G401 (cell line): ENCODE results near the gene ZC3H10. TPM values are rescaled to one million over a fixed set of nuclear protein-coding genes. Genes with fewer than 3 reads are reported as not detected.
"Not testable (repeated sequence)": the region's sequence is repeated elsewhere in the genome, so short reads cannot be mapped to it uniquely, and the experiment has no call there.

Experiments
- DNase-seq: peaks from one replicate; pipeline ENCODE4 v3.0.0-alpha.2; 2015; ENCODE audit warnings: low spot score
- in situ Hi-C: cut with HindIII; loops from 2 replicates; pipeline ENCODE4 v1.10.0; 2016; ENCODE audit warnings: low sequenced_read_pairs, mixed read lengths
- total RNA-seq: library from RNA; depleted of rRNA; stranded (reverse); fragments of >200 nt; shearing (Covaris generic); gene quantifications from 2 replicates; pipeline ENCODE4 v1.2.3, GENCODE V29; 2014; rRNA removed

ZC3H10 gene, protein sequence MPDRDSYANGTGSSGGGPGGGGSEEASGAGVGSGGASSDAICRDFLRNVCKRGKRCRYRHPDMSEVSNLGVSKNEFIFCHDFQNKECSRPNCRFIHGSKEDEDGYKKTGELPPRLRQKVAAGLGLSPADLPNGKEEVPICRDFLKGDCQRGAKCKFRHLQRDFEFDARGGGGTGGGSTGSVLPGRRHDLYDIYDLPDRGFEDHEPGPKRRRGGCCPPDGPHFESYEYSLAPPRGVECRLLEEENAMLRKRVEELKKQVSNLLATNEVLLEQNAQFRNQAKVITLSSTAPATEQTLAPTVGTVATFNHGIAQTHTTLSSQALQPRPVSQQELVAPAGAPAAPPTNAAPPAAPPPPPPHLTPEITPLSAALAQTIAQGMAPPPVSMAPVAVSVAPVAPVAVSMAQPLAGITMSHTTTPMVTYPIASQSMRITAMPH
- total RNA-seq: 2.9 and 3.3 TPM in 2 replicates

DNA sequence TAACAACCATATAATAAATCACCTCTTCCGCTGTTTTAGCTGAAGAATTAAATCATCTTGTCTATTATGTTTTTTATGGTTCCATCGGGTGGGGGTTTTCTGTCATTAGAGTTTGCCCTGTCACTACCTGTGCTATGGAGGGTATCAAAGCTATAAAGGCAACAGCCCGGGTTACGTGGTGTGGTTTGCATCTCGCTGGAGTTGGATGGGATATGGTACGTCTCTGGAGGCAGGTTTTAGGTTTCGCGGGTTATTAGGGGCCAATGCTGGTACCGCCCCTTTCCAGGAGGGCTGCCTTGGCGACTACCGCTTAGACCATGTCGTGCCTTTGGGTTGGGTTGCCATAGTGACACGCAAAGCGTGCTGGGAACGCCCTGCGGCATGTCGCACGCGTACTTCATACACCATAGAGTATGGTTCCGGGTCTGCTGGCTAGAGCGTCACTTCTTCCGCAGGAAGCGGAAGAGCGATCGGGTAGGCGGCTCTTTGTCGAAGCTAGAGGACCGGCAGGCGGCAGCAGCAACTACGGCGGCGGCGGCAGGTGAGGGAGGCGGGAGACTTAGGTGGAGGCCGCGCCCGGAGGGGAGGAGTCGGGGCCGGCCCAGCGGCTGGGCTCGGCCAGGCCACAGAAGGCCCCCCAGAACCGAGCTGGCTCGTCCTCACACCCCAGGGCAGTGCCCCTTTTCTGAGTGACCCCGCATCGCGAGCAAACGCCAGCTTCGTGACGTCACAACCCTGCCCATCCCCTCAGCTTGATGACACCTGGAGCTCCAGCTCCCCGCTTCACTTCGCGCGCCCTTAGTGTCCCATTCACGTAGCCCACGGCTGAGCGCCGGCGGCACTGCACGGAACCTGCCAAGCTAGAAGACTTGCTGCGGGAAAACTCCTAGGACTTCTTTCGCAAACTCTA lies at the start of gene ZC3H10:
Gene ZC3H10 (plus strand): TSS at position 489 of the 910 bp plus-strand sequence. CDS start 2,297 bp downstream, outside the sequence.
- in situ Hi-C loops: loop anchor here (5.0 kb wide), 1 partner anchor 74 kb away; no protein-coding TSS in a partner anchor

DNA sequence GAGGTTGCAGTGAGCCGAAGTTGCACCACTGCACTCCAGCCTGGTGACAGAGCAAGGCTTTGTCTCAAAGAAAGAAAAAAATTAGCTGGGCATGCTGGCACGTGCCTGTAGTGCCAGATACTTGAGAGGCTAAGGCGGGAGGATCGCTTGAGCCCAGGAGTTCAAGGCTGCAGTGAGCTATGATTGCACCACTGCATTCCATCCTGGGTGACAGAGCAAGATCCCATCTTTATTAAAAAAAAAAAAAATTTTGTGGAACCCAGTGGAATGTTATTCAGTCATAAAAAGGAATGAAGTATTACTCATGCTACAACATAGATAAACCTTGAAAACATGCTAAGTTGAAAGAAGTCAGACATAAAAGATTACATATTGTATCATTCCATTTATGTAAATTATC lies 46.4 kb upstream of the ZC3H10 start:
- in situ Hi-C loops: no loop called here
- DNase-seq: no peak

More for the DNA sequence above, at the start of gene ZC3H10:
- DNase-seq: peak; percentile 98

DNA sequence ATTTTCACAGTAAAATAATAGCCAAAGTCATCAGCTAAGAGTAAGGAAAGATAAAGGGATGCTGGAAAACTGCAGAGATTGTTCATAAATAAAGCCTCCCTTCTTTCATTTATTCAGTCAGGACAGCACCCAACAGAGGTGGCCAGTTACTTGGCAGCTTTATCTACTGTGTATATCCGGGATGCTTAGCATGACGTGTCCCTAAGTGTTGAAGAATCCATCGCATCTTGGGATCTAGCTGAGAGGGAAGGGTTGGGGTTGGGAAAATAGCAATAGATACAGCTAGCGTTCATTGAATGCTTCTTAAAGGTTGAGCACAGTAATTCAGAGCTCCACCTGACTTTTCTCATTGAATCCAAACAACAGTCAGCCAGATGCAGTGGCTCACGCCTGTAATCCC lies 43.7 kb upstream of the ZC3H10 start:
- DNase-seq: no peak
- in situ Hi-C loops: no loop called here

DNA sequence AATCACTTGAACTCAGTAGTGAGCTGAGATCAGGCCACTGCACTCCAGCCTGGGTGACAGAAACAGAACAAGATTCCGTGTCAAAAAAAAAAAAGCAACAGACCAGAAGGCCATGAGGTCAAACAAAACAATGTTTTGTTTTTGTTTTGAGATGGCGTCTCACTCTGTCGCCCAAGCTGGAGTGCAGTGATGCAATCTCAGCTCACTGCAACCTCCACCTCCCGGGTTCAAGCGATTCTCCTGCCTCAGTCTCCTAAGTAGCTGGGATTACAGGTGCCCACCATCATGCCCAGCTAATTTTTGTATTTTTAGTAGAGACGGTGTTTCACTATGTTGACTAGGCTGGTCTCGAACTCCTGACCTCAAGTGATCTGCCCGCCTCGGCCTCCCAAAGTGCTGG lies 40.1 kb upstream of the ZC3H10 start:
- DNase-seq, in situ Hi-C loops: not testable (repeated sequence)

DNA sequence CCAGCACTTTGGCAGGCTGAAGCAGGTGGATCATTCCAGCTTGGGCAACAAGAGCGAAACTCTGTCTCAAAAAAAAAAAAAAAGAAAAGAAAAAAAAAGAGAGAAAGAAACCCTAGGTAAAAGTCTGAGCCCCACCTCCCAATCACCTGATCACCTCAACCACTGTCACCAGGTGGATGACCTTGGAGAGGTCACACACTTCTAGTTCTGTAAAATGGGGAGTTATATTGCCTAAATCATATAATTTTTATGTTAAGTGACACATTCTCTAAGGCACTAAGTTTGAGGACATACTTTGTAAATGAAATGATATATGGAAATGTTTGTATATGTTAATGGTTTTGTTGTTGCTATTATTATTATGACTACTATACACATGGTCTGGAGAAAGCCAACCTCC lies 39.6 kb upstream of the ZC3H10 start:
- in situ Hi-C loops: no loop called here
- no peak for DNase-seq

DNA sequence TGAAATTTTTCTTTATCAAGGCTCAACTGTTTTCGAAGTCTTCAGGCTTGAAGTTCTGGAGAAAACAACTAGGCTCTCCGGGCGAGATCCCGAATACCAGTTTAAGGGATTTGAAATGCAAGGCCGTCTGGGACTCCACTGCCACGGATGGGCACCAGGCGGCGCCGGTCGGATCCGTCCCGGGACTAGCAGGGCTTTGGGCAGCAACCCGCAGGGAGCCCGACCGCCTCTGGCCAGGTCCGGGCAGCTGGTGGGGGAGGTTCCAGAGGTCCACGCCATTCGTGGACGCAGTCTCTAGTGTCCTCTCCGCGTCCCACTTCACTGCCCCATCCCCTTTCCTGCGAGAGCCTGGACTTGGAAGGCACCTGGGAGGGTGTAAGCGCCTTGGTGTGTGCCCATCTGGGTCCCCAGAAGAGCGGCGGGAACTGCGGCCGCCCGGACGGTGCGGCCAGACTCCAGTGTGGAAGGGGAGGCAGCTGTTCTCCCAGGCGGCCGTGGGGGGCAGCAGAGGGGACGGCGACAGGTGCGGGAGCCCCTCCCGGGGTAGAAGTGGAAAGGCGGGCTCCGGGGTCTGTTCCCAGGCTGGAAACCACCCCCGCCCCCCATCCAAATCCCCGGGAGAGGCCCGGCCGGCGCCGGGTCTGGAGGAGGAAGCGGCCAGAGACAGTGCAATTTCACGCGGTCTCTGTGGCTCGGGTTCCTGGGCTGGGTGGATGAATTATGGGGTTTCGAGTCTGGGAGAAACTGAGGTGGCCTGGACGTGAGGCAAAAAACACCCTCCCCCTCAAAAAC lies 38.9 kb upstream of the ZC3H10 start:
- DNase-seq: peak; percentile 44
- in situ Hi-C loops: no loop called here

DNA sequence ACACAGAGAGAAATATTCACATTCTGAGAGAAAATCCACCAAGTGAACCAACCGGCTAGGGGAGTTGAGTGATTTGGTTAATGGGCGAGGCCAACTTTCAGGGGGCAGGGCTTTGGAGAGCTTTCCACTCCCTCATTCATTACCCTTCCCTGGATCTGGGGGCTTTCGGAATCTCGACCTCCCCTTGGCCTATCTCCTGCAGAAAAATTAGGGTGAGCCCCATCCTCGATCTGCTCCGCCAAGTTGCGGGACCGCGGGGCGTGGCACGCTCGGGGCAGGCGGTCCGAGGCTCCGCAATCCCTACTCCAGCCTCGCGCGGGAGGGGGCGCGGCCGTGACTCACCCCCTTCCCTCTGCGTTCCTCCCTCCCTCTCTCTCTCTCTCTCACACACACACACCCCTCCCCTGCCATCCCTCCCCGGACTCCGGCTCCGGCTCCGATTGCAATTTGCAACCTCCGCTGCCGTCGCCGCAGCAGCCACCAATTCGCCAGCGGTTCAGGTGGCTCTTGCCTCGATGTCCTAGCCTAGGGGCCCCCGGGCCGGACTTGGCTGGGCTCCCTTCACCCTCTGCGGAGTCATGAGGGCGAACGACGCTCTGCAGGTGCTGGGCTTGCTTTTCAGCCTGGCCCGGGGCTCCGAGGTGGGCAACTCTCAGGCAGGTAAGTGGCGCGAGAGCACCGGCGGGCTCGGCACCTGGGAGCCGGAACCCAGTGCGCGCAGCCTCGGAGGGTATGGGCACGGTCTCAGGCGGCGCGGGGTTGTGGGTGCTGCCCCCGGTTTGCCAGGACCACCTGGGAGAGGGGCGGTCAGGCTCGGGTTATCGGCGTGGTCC lies 38.1 kb upstream of the ZC3H10 start, which contains the start of gene ERBB3:
Gene ERBB3 (plus strand): TSS at position 443 of the 833 bp plus-strand sequence. CDS start 136 bp downstream, at position 579.
- peak; percentile 27 for DNase-seq
- in situ Hi-C loops: no loop called here

DNA sequence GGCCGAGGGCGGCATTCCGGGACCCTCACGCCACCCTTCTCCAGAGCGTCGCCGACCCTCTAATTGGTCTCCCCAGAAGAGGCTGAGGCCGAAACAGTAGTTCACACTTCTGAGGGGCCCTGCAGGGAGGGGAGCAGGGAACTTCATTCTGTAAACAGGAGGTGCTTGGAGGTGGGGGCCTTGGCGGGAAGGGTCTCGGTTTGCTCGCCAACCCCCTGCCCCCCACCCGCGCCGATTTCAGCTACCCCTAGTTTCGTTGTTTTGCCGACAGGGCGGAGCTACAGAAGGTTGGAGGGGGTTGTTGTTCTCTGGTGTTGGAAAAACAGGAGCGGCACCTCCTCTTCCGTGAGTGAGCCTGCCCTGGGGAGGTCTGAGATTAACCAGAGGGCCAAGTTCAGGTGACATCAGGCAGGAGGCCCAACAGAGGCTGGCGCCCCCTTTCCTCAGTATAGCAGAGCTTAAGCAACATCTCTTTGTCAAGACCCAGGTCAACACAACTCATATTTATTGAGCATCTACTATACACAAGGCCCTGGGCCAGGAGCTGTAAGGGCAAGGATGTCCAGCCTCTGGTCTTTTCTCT lies 37.4 kb upstream of the ZC3H10 start:
- in situ Hi-C loops: no loop called here
- DNase-seq: no peak

DNA sequence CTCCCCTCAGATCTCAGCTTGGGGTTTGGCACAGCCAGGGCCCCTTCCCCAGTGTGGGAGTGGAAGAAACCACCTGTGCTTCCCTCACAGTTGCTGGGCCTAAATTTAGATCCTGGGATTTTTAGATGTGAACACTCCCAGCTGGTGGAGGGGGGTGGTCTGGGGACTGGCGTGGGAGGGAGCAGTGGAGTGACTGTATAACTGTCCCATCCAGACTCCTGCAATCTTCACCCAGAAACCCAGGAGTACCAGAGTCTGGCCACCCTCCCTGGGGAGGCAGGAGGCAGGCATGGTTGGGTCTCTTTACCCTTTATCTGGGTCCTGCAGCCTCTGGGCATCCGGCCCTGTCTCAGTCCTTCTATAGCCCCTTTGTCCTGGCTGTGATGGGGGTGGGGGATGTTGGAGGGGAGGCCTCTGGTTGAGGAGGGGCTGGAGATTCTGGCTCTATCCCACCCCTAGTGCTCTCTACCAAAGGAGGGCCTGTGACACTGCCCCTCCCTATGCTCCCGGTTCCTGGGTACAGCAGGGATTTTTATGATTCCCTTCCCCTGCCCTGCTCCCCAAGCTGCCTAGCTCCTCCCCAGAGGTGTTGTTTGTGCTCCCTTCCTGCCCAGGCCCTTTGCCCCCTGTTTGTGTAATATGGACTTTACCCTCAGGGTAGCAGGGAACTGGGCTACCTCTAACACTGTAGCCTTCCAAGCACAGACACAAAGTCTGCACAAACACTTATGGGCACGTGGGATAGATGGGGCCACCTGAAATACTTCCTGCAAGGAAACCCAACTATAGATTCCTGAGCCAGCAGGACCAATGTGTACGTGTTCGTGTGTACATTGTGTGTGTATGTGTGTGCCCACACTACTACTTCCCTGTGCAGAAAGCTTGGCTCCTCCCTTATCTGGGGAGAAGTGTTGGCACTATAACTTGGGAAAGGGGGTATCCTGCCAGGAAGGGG lies 36.4 kb upstream of the ZC3H10 start:
- DNase-seq: no peak
- in situ Hi-C loops: no loop called here

DNA sequence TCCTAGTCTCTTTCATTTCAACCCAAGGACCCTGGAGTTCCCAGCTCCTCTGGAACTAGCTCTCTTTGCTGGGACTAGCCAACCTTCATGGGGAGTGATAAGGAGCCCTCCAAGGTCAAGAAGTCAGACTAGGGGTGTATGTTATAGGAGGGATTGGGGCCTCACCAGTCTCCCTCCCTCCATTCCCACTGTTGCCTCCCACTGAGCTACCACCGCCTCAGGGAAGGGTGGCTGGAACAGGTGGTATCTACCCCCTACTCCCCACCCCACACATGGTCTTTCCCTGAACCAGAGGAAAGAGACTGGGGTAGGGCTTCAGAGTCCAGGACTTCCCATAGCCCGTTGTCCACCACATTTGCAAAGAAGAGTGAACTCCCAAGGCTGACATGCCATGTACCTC lies 35.7 kb upstream of the ZC3H10 start:
- in situ Hi-C loops: no loop called here
- DNase-seq: no peak

DNA sequence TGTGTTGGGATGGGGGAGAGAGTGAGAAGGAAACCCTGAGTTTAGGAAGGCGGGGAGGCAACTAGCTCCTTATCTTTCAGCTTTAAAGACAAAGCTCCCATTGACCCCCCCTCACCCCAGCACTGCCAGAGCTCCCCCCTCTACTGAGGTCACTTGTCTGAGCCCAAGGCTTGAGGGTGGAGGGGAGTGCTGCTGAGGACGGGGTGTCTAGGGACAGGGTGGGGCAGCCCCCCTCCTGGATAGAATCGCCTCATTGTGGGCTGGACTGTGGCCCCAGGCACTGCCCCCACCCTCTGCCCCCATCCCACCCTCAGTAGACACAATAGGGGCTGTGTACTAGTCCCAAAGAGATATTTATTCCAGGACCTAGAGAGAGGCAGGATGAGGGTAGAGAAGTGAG lies 35.1 kb upstream of the ZC3H10 start:
- no peak for DNase-seq
- in situ Hi-C loops: no loop called here

DNA sequence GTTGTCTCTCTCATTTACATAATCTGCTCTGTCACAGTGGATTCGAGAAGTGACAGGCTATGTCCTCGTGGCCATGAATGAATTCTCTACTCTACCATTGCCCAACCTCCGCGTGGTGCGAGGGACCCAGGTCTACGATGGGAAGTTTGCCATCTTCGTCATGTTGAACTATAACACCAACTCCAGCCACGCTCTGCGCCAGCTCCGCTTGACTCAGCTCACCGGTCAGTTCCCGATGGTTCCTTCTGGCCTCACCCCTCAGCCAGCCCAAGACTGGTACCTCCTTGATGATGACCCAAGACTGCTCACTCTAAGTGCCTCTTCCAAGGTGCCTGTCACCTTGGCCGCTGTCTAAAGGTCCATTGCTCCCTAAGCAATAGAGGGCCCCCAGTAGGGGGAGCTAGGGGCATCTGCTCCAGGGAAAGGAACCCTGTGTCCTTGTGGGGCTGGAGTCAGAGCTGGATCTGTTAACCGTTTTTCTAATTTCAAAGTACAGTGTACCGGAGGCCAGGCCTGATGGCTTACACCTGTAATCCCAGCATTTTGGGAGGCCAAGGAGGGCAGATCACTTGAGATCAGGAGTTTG lies 33.0 kb upstream of the ZC3H10 start:
- peak; percentile 19 for DNase-seq
- in situ Hi-C loops: no loop called here

DNA sequence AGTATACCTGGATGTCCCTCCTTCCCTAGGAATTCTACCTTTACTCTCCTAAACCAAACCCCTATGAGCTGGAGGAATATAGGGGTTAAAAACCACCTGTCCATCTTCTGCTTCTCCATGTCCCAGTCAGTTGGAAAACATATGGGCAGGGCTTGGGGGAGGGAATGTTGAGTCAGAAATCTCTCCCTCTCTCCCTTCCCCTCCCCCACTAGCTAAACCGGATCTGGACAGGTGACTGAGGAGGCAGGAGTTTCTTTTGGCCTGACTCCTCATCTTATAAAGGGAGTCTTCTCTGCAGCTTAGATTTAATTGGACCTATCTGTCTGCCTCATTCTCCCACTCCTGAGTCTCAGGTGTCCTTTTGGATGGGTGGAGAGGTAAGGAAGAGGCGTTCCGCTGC lies 32.0 kb upstream of the ZC3H10 start:
- no peak for DNase-seq
- in situ Hi-C loops: no loop called here

DNA sequence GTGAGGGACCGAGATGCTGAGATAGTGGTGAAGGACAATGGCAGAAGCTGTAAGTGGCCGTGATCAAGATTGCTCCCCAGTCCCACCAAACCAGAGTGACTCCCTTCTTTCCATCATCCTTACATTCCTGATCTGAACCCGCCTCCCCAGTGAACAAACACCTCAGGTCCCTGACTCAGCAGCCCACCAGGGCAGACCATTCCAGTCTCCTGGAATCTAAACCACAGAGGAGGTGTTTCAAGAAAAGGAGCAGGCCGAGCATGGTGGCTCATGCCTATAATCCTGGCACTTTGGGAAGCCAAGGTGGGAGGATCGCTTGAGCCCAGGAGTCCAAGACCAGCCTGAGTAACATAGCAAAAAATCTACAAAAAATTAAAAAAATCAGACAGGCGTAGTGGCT lies 31.5 kb upstream of the ZC3H10 start:
- in situ Hi-C loops: no loop called here
- DNase-seq: no peak

DNA sequence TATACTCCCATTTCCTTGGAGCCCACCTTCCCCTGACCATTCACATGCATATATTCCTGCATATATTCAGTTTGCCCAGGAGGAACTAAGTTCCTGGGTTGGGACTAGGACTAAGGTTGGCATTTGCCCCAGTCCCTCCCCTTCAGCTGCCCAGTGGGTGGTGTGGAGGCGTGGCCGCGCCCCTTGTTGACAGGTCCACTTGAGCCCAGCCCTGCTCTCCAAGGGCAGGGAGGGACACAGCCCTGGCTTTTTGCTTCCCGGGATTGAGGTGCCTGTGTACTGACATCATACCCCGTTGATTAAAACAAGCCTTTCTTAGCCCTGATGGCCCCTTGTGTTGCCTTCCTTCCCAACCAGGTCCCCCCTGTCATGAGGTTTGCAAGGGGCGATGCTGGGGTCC lies 30.8 kb upstream of the ZC3H10 start:
- in situ Hi-C loops: no loop called here

DNA sequence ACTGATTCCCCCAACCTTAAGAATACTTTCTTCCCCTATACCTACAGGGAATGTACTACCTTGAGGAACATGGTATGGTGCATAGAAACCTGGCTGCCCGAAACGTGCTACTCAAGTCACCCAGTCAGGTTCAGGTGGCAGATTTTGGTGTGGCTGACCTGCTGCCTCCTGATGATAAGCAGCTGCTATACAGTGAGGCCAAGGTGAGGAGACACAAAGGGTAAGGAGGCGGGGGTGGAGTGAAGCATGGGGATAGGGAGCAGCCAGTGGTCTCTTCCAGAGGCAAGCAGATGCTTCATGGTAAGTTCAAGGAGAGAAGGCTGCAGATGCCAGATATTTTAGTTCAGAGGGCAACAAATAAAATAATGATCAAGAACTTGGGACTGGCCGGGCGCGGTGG lies 20.3 kb upstream of the ZC3H10 start:
- DNase-seq: no peak
- in situ Hi-C loops: no loop called here

More for the DNA sequence above, 30.8 kb upstream of the ZC3H10 start:
- no peak for DNase-seq

DNA sequence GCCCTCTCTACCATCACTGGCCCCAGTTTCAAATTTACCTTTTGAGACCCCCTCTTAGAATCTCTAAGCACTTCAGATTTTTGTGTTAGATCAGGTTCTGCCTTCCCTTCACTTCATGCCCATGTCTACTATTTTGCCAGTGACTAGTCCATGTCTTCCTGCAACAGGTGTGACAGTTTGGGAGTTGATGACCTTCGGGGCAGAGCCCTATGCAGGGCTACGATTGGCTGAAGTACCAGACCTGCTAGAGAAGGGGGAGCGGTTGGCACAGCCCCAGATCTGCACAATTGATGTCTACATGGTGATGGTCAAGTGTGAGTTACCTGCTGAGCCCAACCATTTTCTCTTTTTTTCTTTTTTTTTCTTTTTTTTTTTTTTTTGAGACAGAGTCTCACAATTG lies 19.5 kb upstream of the ZC3H10 start:
- in situ Hi-C loops: no loop called here
- DNase-seq: no peak
